Measurements from ENCODE around the gene RAB3B.

DNA sequence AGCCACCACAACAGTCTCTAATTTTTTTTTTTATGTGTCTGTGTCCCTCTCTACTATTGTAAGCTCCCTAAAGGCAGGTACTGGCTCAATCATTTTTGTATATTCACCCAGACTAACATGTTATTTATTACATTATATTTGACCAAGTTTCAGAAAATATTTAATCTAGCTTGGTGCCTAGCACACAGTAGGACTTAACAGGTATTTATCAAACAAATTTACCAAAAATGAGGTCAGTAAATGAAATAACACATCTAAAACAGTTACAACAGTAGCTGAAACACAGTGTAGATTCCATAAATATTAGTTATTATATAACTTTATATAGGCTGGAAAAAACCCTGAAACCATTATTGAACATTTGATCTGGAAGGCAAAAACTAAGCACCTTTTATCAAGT is 114.7 kb downstream of the RAB3B start:
- TF ChIP-seq, protein P1, sequence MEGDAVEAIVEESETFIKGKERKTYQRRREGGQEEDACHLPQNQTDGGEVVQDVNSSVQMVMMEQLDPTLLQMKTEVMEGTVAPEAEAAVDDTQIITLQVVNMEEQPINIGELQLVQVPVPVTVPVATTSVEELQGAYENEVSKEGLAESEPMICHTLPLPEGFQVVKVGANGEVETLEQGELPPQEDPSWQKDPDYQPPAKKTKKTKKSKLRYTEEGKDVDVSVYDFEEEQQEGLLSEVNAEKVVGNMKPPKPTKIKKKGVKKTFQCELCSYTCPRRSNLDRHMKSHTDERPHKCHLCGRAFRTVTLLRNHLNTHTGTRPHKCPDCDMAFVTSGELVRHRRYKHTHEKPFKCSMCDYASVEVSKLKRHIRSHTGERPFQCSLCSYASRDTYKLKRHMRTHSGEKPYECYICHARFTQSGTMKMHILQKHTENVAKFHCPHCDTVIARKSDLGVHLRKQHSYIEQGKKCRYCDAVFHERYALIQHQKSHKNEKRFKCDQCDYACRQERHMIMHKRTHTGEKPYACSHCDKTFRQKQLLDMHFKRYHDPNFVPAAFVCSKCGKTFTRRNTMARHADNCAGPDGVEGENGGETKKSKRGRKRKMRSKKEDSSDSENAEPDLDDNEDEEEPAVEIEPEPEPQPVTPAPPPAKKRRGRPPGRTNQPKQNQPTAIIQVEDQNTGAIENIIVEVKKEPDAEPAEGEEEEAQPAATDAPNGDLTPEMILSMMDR (IDR thresholded peaks at IDR 0.05; ENCODE audit: poor library complexity): no peak
- no peak for TF ChIP-seq EZH2 (IDR thresholded peaks at IDR 0.05; ENCODE audit: borderline replicate concordance)
